Fibroblast of lung (primary cell): ENCODE measurements around the gene IRAK1. TPM values are rescaled to one million over a fixed set of nuclear protein-coding genes. Genes with fewer than 3 reads are reported as not detected.
"Not testable (repeated sequence)": the region's sequence is repeated elsewhere in the genome, so short reads cannot be mapped to it uniquely, and the experiment has no call there.

Experiments
- DNase-seq, 2 donors: peaks; one replicate each; pipeline versions ENCODE4 v3.0.0 to v3.0.0-alpha.2; 2010; ENCODE audit warnings: low read depth in 2 of 2
- H2AFZ ChIP-seq: 2 replicates; pipeline ENCODE4 v1.5.1; 2012; ENCODE audit warnings: low read length, control low read depth, inconsistent platforms
- H3K27ac ChIP-seq: 2 replicates; pipeline ENCODE4 v1.5.1; 2011; ENCODE audit warnings: low read length, control low read depth; ENCODE audit not compliant: insufficient read depth
- H3K27me3 ChIP-seq: 2 replicates; pipeline ENCODE4 v1.5.1; 2011; ENCODE audit warnings: mild to moderate bottlenecking, low read length; ENCODE audit not compliant: control insufficient read depth, insufficient read depth
- H3K36me3 ChIP-seq: 2 replicates; pipeline ENCODE4 v1.5.1; 2011; ENCODE audit warnings: low read length; ENCODE audit not compliant: control insufficient read depth, insufficient read depth
- H3K4me1 ChIP-seq: 2 replicates; pipeline ENCODE4 v1.5.1; 2011; ENCODE audit warnings: low read length; ENCODE audit not compliant: control insufficient read depth, insufficient read depth; ENCODE audit errors: extremely low read depth
- H3K4me2 ChIP-seq: 2 replicates; pipeline ENCODE4 v1.5.1; 2011; ENCODE audit warnings: low read length, control low read depth; ENCODE audit not compliant: insufficient read depth; ENCODE audit errors: extremely low read depth
- H3K4me3 ChIP-seq, 4 experiments: fragments of 200-600 bp in 1 of 4; sonication (generic) in 1 of 4; replicated peaks in 1 of 4; 2 replicates each; pipeline ENCODE4 v1.5.1; 2011 to 2016; ENCODE audit warnings: low read length in 4 of 4, low read depth in 3 of 4, mild to moderate bottlenecking in 3 of 4, control low read depth in 2 of 4, inconsistent platforms in 1 of 4, mixed read lengths in 1 of 4; ENCODE audit not compliant: insufficient read depth in 1 of 4; ENCODE audit errors: control extremely low read depth in 1 of 4
- H3K79me2 ChIP-seq: 2 replicates; pipeline ENCODE4 v1.5.1; 2012; ENCODE audit warnings: mild to moderate bottlenecking, low read length, inconsistent platforms; ENCODE audit not compliant: control insufficient read depth, insufficient read depth
- H3K9ac ChIP-seq: 2 replicates; pipeline ENCODE4 v1.5.1; 2011; ENCODE audit warnings: mild to moderate bottlenecking, low read length, control low read depth; ENCODE audit not compliant: insufficient read depth
- H3K9me3 ChIP-seq: 2 replicates; pipeline ENCODE4 v1.5.1; 2012; ENCODE audit warnings: low read depth, low read length; ENCODE audit not compliant: control insufficient read depth, insufficient read depth
- H4K20me1 ChIP-seq: 2 replicates; pipeline ENCODE4 v1.5.1; 2011; ENCODE audit warnings: low read length; ENCODE audit not compliant: control insufficient read depth, insufficient read depth; ENCODE audit errors: extremely low read depth
- EZH2 ChIP-seq: IDR thresholded peaks from 2 replicates; pipeline ENCODE4 v1.5.1; 2012; ENCODE audit warnings: low read length, control low read depth, mild to moderate bottlenecking; ENCODE audit errors: missing control alignments
- polyA plus RNA-seq, 2 donors: library from polyadenylated mRNA; depleted of rRNA in 1 of 2; stranded (reverse) in 1 of 2; unstranded in 1 of 2; fragments of >200 nt; gene quantifications; 2 replicates each; pipeline ENCODE4 v1.2.1, GENCODE V29; 2011 to 2012; ENCODE audit warnings: missing spikeins in 1 of 2
- total RNA-seq: library from RNA; depleted of rRNA; stranded (reverse); fragments of >200 nt; gene quantifications from 2 replicates; pipeline ENCODE4 v1.2.1, GENCODE V29; 2014
- TF ChIP-seq, protein P1 (sequence below), 2 donors: IDR thresholded peaks in 1 of 2; conservative IDR thresholded peaks in 1 of 2; 1 replicate in 1 of 2; 2 replicates in 1 of 2; pipeline ENCODE4 v1.5.1; 2011 to 2012; ENCODE audit warnings: low read length in 2 of 2, control low read depth in 1 of 2, inconsistent platforms in 1 of 2, low read depth in 1 of 2, mild to moderate bottlenecking in 1 of 2

The IRAK1 gene
- total and polyA plus RNA-seq, 2 donors (not counting 1 experiment from before 2014, with no cell fraction given), result 25.9 to 65.9 TPM

DNA sequence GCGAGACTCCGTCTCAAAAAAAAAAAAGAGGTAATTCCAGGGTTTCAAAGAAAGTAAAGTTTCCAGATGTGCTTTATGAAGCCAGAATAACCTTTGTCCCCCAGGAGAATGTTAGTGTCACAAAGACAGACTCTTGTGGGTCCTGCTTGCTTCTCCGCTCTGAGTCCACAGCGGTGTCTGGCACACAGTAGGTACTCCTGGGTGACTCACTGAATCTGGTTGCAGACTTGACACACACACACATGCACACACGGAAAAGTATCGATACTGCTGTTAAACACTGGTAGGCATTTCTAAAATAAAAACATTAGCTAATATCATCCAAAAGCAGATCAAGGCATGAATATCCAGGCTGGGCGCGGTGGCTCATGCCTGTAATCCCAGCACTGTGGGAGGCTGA is 24.2 kb downstream of the IRAK1 start:
- TF ChIP-seq, protein P1, sequence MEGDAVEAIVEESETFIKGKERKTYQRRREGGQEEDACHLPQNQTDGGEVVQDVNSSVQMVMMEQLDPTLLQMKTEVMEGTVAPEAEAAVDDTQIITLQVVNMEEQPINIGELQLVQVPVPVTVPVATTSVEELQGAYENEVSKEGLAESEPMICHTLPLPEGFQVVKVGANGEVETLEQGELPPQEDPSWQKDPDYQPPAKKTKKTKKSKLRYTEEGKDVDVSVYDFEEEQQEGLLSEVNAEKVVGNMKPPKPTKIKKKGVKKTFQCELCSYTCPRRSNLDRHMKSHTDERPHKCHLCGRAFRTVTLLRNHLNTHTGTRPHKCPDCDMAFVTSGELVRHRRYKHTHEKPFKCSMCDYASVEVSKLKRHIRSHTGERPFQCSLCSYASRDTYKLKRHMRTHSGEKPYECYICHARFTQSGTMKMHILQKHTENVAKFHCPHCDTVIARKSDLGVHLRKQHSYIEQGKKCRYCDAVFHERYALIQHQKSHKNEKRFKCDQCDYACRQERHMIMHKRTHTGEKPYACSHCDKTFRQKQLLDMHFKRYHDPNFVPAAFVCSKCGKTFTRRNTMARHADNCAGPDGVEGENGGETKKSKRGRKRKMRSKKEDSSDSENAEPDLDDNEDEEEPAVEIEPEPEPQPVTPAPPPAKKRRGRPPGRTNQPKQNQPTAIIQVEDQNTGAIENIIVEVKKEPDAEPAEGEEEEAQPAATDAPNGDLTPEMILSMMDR (conservative IDR thresholded peaks at IDR 0.05 in 1 of 2, IDR thresholded peaks at IDR 0.05 in 1 of 2; ENCODE audit: low read depth in 1 of 2, low read length in 2 of 2), result no peak
- TF ChIP-seq EZH2, result no peak
- Histone ChIP-seq H3K27me3 (no peaks in the 10 kb centered on the region), H2AFZ (no peak overlapping the region), H3K4me3 (no peak overlapping the region), H3K79me2 (no peaks in the 10 kb centered on the region), H4K20me1 (no peaks in the 10 kb centered on the region), H3K36me3 (no peaks in the 10 kb centered on the region), H3K9me3 (no peaks in the 10 kb centered on the region), H3K4me1 (no peaks in the 10 kb centered on the region), H3K9ac (no peak overlapping the region), H3K27ac (no peak overlapping the region), H3K4me2 (no peak overlapping the region)
- DNase-seq, result no peak

DNA sequence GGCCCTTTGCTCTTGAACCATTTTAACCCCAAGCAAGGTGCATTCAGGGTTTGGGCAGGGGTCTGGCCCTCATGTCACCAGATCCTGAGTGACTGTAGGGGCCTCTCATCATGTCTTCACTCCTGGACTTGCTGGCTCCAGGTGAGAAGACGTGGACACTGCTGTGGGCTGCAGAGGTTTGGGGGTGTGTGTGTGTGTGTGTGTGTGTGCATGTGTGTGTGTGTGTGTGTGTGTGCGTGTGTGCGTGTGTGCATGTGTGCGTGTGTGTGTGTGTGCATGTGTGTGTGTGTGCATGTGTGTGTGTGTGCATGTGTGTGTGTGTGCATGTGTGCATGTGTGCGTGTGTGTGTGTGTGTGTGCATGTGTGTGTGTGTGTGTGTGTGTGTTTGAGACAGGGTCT is 25.3 kb downstream of the IRAK1 start:
- not testable (repeated sequence) for H3K79me2 ChIP-seq, H3K27me3 ChIP-seq, H2AFZ ChIP-seq, H3K36me3 ChIP-seq, H3K4me2 ChIP-seq, H3K9me3 ChIP-seq, H3K4me1 ChIP-seq, DNase-seq, H3K4me3 ChIP-seq, H3K9ac ChIP-seq, H4K20me1 ChIP-seq, H3K27ac ChIP-seq

DNA sequence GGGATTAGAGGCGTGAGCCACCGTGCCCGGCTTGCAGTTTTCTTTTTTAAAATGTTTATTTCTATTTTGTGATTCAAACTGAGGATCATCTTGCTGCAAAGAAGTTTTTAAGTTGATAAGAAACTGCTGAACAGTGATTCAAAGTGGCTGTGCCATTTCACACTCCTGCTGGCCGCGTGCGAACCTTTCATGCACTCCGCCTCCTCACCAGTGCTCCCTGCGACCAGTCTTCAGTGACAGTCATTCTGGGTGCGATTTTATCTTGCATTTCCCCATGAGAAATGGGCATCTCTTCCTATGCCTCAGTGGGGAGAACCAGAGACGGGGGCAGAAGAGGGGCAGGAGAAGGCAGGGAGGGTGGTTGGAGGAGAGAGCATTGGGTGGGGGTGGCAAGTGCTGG is 25.7 kb downstream of the IRAK1 start:
- H3K4me2 ChIP-seq, result no peak overlapping the region
- TF ChIP-seq, protein P1 (conservative IDR thresholded peaks at IDR 0.05 in 1 of 2, IDR thresholded peaks at IDR 0.05 in 1 of 2; ENCODE audit: low read depth in 1 of 2, low read length in 2 of 2), result no peak
- no peak for TF ChIP-seq EZH2
- no peak overlapping the region for H3K9ac ChIP-seq
- H3K27me3 ChIP-seq, result no peaks in the 10 kb centered on the region
- H3K9me3 ChIP-seq, result no peaks in the 10 kb centered on the region
- H4K20me1 ChIP-seq, result no peaks in the 10 kb centered on the region
- H3K79me2 ChIP-seq, result no peaks in the 10 kb centered on the region
- no peak overlapping the region for H3K27ac ChIP-seq
- no peak for DNase-seq
- H3K36me3 ChIP-seq, result no peaks in the 10 kb centered on the region
- no peaks in the 10 kb centered on the region for H3K4me1 ChIP-seq
- H2AFZ ChIP-seq, result no peak overlapping the region
- no peak overlapping the region for H3K4me3 ChIP-seq

DNA sequence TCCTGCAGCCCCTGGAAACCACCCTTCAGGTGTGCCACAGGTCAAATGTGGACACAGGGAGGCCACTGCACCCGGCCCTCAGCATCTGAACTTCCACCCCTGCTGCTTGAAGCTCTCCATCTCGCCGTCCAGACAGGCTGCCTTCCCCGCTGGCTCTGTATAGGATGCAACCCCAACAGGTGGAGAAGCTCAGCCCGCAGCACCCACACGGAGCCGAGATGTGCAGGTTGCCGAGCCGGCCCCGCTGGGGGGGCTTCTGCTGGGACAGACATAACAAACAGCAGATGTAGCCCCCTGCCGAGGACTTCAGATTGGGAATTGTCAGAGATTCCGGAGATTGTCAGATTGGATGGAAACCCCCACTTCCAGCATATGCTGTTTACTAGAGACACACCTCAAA is 26.6 kb downstream of the IRAK1 start:
- Histone ChIP-seq H3K36me3 (no peaks in the 10 kb centered on the region), H3K79me2 (no peaks in the 10 kb centered on the region), H3K27ac (no peak overlapping the region), H3K27me3 (no peaks in the 10 kb centered on the region), H2AFZ (no peak overlapping the region), H3K4me2 (no peak overlapping the region), H3K9ac (no peak overlapping the region), H3K9me3 (no peaks in the 10 kb centered on the region), H3K4me3 (no peak overlapping the region), H3K4me1 (no peaks in the 10 kb centered on the region), H4K20me1 (no peaks in the 10 kb centered on the region)
- no peak for DNase-seq
- TF ChIP-seq EZH2, result no peak
- TF ChIP-seq, protein P1 (conservative IDR thresholded peaks at IDR 0.05 in 1 of 2, IDR thresholded peaks at IDR 0.05 in 1 of 2; ENCODE audit: low read depth in 1 of 2, low read length in 2 of 2), result no peak
